ENCODE measurements around the gene GPR156.

Gene GPR156

DNA sequence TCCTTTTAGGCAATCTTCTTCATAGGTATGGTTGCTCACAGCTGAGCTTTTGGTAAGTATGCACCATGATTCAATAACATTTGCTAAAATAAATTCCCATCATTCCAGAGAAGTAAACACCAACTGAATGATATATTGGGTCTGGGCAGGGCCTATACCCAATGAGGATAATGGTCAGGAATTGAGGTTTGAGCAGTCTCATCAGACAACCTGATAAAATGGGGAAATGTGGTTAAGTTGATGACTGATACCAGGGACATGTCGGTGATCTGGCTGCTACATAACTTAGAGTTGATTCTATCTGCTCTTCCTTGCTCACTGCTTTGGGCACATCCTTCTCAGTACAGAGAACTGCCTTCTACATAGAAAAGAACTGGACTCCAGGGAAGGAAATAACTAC, 92.9 kb downstream of the GPR156 start:
- DNase-seq = no peak

DNA sequence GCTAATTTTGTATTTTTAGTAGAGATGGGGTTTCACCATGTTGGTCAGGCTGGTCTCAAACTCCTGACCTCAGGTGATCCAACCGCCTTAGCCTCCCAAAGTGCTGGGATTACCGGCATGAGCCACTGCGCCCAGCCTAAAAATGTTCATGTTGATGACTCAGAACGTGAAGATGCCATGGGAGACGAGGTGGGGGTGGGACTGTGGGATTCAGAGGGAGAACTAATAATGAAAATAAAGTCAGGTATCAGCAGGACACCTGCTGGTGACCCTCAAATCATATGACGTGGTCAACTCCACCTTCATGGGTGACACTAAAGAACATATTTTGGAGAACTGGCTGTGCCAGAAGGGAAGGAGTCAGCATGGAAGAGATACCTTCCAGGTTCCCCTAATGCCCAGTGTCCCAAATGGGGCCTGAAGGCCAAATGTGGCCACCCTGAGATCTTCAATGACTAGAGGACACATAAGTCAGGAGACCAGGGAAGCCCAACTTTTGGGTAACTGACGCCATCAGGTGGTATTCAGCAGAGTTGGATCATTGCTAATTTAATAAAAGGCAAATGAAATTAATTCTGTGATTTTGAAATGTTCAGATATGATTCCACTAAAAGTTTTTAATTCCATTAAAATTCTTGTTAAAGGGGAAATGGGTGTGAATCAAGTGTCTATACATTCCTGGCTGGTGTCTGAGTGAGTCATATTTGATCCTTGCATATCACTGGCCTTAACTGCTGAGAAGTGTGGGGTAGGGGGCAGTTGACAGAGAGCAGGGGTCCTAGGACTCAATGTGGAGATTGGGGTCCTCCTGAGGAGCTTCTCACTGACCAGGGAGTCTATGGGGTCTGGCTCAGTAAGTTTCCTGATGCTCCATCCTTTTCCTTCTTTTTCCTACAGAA, 102.2 kb downstream of the GPR156 start:
- no peak for DNase-seq

DNA sequence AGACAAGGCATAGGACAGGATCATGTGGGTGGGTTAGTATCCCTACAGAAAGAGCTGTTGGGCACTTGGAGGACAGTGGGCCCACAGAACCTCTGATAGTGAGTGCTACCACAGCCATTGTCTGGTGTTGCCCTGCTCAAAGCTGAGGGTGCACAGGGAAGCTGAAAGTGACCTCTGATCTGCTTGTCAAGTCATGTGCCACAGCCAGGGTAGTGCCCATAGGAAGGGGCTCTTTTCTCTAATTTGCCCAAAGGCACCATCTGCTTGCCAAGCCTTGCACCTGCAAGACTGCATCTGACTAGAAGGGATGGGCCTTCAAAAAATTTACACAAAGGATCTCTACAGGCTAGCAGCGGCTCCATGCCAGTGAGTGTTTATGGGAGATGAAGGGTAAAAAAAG, 103.4 kb downstream of the GPR156 start:
- no peak for DNase-seq

DNA sequence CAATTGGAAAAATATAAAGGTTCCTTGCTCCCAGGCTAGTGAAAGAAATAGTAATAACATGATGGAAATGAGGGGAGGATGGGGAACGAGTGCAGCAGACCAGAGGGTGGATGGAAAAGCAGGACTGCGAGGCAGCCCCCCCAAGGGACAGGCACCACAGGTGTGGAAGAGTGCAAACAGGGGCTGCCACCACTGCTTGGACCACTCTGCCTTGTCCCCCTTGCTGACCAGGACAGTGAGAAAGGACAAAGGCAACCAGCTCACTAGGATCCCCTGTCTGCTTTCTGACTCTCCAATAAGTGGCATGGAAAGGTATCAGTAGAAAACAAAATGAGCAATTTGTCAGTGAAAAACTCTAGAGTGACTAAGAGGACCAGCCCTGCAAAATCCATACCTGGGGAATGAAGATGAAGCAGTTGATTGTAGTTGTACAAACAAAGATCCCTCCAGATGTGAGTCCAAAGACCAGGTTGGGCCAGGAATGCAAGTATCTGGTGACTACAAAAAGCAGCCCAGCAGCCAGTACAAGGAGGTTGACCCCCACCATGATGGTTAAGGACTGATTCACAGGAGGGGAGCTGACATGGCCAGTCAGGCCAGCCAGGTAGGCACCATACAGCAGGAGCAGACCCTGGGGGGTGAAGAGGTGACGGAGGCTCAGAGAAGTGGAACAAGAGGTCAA, 104.2 kb downstream of the GPR156 start:
- DNase-seq = no peak

DNA sequence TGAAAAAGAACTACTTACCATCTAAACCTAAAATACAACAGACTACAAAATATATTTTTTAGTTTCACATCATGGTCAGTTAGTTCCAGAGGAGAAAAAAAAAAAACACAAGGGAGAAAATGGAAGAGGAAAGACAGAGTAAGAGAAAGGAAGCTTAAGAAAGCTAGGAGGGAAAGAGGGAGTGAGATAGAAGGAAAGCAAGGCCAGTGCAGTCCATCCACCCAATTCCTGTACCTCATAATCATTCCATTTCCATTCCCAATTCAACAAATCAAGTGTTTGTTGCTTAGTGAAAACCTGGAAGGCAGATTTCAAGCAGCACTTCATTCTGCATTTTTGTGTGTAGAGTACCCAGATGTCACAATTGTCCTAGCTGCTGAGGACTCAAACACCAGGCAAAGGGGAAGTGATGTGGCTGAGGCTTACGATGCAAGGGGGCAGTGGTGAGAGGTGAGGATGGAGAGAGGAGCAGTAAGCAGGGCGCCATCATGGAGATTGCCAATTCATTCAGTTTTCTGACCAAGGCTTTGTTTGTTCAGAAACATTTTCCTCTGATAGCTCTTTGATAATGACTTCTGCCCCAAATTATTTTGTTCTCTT, 107.2 kb downstream of the GPR156 start:
- no peak for DNase-seq

DNA sequence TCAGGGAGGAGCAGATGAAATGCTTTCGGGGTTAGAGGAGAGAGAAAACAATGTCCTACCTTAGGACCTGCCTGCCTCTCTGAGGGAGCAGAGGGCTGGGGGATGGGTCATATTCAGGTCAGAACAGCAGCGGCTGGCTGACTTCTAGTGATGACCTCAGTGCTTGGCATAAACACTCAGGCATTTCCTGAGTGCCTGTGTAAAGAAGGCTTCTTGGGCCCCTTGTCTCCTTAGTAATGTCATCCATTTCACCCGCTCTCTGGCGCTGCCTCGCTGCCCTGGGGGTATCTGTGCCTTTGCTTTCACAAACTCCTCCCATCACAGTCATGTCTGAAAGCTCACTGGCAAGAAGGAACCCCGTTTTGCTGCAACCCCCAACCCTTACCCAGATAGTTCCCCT, 107.9 kb downstream of the GPR156 start:
- DNase-seq = no peak

DNA sequence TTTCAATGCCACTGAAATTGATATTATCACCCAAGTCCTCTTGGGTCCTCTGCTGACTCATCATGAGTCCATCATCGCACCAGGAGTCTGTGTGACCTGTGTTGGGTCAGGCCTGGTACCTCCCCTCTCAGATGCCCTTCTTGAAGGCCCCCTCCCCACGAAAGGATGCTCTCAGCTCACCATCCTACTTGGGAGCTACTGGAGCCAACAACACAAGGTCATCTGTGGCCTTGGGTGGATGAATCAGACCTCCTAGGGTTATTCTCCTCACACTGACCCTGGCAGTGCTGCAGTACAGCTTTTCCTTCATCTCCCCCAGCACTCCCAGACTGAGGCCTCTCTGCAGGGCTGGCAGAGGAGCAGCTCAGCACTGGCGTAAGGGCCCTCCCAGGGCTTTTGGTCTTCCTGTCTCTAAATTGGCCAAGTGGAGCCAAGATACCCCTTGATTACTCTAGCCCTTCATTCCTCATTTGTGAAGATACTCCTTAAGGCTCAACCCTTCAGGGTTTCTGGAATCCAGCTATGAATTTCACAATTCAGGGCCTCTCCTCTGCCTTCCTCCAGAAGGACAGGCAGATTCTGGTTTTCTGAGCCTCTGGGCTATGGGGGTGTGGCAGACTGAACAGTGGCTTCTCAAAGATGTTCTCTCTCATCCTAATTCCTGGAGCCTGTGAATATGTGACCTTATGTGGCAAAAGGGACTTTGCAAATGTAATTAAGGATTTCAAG, 110.0 kb downstream of the GPR156 start:
- no peak for DNase-seq

DNA sequence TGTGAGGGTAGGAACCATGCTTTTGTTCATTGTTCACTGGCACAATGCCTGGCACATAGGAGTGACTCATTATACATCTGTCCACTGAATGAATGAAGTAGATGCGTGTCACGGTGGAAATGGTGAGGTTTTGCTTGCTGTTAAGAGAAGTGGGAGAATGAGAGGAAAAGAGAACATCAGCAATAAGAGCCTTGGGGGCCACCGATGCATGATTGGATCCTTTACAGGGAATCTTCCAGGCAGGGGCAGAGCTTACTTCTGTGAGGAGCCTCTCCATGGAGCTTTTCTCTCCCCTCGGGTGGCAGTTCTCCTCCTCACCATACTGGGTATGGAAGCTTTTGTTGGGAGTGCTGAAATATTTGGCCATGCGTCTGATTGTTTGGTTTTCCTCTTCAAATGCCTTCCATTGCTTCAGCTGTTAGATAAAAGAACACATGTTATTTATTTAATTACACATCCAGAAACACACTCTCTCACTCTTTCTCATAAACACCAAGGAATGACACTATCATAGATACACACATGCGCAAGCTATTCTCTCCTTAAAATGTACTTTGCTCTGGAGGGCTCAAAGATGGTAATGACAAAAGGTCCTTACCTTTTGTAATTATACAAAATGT, 111.9 kb downstream of the GPR156 start:
- no peak for DNase-seq

DNA sequence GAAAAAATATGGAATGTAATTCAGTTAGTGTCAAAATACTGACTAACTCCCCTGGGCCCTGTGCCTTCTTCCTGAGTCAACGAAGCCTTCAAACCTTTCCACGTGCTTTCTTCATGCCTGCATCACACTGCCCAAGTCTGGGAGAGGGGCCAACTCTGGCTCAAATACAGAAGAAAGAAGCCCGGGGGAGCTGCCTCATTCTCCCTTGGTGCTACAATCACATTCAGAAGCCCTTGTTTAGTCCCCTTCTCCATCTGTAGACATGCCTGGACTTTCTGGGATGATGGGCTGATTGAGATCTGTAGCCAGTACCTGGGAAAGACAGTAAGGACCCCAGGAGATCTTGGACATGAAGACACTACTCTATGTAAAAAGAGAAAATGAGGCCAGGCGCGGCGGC, 113.0 kb downstream of the GPR156 start:
- DNase-seq = no peak

DNA sequence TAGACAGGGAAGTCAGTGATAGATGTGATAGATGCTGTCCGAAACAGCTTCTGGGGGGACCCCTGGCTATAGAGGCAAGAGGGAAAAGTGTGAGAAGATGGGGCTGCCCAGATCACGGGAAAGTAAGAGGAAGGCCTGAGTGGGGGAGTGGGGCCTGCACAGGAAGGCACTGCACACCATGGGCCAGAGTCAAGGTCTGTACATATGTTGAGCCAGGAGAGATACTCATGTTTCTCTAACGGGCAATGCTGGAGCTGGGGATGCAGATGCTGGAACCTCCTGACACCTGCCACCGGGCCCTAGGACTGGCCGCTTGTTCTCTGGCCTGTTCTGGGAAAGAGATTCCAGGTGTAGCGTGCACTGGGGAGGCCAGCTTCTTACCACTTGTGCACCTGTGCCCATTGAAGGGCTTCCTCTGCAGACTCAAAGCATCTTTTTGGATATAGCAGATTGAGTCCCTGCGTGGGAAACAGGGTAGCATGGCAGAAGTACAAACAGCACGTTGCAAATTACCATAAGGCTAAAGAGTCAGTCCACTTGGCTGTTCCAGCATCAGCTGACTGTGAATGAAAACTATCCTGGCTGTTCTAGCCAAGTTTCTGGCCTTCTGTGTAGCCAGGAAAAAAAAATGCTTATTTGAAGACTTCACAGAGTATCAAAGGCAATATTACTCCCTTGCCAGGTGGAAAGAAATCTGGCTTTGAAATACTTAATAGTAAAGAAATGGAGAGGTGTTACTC, 113.7 kb downstream of the GPR156 start:
- DNase-seq = no peak

DNA sequence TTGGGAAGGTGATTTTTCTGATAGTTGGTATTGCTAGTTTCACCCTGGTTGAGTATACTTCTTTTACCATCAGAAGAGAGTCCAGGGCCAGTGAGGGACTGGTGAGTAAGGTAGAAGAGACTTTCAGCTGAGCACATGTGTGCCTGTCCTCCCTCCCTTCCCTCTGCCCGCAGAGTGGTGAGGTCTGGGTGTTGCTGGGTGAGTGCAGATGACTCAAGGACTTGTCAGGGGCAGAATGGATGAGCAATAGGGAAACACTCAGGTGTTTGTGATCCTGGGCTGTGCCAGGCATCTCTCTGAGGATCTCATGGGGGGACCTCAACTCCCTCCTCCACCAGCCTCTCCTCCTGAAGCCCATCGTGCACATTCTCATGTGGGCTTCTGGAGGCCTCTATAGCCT, 114.8 kb downstream of the GPR156 start:
- DNase-seq = no peak

DNA sequence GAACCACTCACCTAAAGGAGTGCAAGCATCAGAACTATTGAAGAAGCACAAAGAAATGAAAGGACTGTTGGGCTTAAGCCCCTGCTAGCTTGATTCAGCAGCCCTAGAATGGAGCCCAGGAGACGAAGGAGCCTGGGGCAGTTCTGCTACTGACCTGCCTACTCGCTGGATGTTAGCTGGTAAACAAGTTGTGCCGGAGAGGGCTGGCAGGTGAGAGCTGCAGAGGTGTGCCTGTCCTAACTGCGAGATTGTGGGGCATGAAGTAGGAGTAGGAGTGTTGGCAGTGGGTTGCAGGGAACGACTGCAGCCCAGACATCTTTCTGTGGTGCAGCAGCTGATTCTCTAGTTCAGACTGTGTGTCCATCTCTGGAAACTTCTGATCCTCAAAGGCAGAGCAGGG, 115.6 kb downstream of the GPR156 start:
- no peak for DNase-seq

DNA sequence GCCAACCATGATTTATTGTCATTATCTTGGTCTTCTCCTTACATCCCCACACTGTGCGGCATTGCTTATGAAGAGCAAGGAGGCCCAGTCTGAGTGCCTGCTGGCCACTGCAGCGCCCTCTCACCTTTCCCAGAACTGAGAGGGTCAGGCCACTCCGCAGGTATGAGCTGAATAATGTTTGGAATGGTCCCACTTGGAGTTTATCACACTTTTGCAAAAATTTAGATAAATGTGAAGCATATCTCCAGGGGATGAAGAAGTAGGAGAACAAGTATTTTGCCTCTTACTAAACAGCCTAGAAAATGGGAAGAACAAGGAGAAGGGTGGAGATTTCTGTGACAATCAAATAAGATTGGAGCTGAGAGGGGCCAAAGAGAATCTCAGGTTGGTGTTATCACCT, 116.4 kb downstream of the GPR156 start:
- no peak for DNase-seq

DNA sequence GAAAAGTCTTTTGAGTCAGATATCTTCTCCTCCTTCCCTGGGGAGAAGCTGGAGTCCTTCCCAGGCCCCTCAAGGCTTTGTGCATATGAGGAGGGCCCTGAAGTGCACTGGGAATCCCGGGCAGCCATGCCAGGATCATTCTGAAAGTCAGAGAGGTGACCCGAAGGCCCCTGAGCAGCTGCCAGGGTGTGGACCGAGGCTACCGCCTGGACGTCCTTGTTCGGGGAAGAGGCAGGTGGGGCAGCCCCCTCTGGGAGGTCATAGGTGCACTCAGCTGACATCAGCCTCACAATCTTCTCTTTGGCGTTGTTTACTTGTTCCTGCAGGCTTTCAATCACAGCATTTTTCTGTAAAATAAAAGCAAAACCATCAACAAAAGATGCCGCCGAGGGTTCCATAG, 117.0 kb downstream of the GPR156 start:
- DNase-seq = no peak

DNA sequence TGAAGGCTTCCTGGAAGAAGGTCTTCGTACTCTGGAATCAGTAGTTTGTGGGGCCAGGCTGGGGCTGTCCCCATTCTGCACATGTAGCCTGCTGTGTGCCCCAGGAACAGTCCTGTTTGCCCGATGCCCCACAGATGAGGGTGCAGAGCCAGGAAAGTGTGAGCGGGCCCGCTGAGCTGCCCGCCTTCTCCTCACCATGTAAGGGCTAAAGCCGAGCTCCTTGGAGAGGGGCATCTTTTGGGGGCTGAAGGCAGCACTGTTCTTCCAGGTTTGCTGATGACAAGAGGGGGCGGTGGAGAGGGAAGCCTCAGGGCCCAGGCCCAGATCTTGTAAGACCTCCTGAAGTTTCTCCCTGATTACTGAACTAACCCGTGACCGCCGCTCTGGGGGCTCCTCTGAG, 117.5 kb downstream of the GPR156 start:
- no peak for DNase-seq

DNA sequence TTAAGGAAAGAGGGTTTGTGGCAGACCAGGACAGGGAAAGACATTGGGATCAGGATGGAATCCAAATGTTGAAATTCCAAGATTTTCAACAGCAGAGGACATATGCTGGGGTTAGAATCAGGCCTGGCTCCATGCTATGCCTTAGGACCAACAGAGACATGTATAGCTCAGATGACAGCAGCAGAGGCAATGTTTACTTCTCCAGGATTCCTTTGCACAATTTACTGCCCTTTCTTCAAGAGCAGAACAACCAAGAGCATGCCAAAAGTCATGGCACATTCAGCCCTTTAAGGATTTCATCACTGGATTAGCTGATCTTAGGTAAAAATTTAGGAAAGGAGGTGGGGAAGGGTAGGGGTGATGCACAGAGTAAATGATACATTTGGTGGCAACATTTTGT, 121.2 kb downstream of the GPR156 start:
- DNase-seq = no peak

DNA sequence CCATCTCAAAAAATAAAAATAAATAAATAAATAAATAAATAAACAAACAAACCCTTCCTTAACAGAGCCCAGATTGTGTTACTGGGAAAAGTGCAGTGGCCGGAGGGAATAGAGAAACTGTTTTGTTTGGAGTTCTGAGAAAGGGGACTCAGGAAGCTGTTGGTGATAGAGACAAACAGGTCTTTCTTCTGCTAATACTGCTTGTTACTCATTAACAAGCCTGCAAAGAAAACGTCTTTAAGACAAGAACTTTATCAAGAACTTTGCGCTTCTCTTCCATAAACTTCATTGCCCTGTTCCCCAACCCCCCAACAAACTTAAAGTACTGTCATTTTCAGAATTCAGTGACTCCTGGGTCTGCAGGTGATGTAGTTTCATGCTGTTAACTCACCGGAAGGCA, 122.0 kb downstream of the GPR156 start:
- no peak for DNase-seq

DNA sequence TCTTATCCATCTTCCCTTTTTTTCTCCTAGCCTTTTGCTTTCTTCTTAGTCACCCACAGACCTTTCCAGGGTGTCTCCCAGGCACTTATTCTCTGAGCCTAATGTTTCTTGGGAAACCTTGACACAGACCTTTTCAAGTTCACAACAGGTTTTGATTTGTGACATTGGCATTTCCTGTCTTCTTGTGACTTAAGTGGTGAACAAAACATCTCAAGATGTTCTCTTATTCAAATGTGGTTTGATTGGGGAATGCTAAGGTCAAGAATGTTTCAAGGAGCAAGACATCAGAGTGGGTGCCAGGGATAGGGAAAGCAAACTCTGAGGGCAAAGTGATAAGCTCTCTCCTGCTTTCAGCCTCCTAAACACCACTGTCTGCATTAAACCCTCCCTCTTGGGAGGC, 122.6 kb downstream of the GPR156 start:
- no peak for DNase-seq

DNA sequence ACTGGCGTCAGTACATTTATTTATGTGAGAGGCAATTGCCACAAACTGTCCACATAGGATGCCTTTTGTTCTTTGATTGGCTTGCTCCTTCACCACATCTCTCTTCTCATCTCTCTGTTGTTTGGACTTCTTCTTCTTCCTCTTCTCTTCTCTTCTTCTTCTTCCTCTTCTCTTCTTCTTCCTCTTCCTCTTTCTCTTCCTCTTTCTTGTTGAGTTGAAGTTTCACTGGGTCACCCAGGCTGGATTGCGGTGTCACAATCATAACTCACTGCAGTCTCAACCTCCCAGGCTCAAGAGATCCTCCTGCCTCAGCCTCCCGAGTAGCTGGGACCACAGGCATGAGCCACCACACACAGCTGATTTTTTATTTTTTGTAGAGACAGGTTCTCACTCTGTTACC, 123.1 kb downstream of the GPR156 start:
- no peak for DNase-seq

DNA sequence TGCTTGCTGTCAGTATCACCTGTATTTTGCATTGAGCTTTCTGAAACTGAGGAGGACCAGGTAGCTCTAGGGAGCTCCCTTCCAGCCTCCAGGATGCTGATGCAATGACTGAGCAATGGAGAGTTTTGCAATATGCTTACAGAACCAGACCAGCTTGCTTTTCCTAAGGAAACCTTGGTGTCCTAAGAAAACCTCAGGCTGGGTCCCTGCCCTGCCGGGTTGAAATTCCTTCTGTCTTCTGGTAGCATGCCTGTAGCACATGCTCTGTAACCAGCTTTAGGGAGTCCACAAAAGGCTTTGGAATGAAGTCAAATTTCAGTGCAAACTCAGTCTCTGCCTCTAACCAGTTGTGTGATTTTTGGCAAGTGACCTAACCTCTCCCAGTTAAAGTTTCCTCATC, 125.0 kb downstream of the GPR156 start:
- DNase-seq = no peak

DNA sequence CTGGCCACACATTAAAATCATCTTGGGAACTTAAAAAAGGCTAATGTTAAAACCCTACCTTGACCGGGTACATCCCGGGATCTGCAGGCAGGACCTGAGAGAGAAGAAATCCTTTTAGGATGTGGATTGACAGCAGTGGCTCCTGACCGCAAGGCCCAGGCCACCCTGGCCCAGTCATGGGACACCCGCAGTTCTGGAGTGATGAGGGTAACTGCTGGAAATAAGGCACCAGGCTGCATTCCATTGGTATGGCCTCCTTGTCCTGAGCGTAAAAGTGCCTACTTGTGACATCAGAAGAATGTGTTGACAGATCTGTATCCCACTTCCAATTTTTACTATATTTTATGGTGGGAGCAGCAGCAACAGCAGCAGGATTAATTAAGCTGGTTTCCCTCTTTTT, 127.3 kb downstream of the GPR156 start:
- DNase-seq = no peak

DNA sequence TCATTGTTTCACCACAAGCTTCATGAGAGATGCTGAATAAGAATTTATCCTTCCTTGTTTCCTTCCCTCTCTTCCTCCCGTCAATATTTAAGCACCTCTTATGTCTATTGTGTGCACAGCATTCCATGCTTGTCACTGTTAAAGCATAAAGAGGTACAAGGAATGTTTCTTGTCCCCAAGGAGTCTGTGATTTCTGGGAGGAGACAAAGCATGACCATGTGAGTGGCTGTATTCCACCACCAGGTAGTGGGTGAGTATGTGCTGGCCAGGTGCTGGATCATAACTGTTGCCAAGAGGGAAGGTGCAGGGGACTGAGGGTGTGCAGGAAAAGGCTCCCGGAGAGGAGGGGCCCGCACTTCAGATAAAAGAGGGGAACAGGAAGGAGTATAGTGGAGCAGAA, 127.9 kb downstream of the GPR156 start:
- DNase-seq = no peak
